ENCODE results near the gene ERGIC1. TPM values are rescaled to one million over a fixed set of nuclear protein-coding genes. Genes with fewer than 3 reads are reported as not detected.
A peak's percentile ranks its signal among the peaks of the same experiment; 100 is the strongest.

Gene ERGIC1
- total and polyA plus RNA-seq, 12 donors, result 71.9 to 450 (median 248) TPM

- Histone ChIP-seq H3K4me1 (replicated peaks in 1 of 2) (peaks cover 10 to 16% of the 10 kb centered on the region in 2 donors), H3K36me3 (replicated peaks in 1 of 2) (no peaks in the 10 kb centered on the region), H3K27me3 (no peaks in the 10 kb centered on the region), H3K4me3 (no peak overlapping the region), H3K9me3 (replicated peaks in 1 of 3) (peaks cover 0 to 7% (median 0%) of the 10 kb centered on the region in 3 donors), H3K27ac (no peak overlapping the region)
- TF ChIP-seq POLR2A (IDR thresholded peaks at IDR 0.05), result no peak
- no peak for TF ChIP-seq CTCF (IDR thresholded peaks at IDR 0.05)
- WGBS, 4 donors, result 79 to 90% (median 83%) methylated on average over 5 to 6 of the region's 6 CpGs
- intact Hi-C loops (cut with DNase I), result no loop called here
- no peak for DNase-seq
These were observed 5.1 kb upstream of the ERGIC1 start for GRCh38 chr5:172828911-172829431.

- TF ChIP-seq POLR2A (IDR thresholded peaks at IDR 0.05) (no peak), CTCF (IDR thresholded peaks at IDR 0.05) (no peak)
- no peaks in the 10 kb centered on the region for H3K36me3 ChIP-seq (replicated peaks in 1 of 2)
- no peak overlapping the region for H3K27ac ChIP-seq
- no peak for DNase-seq
- H3K4me3 ChIP-seq, result no peak overlapping the region
- no peaks in the 10 kb centered on the region for H3K27me3 ChIP-seq
- H3K9me3 ChIP-seq (replicated peaks in 1 of 3), result peaks cover 0 to 6% (median 0%) of the 10 kb centered on the region in 3 donors
- intact Hi-C loops (cut with DNase I), result loop anchor here in 1 of 2 donors (5.0 kb wide), 1 partner anchor 48 kb away; no protein-coding TSS in a partner anchor
- 89 to 100% (median 94%) methylated on average over 1 of the region's 1 CpG for WGBS, 4 donors
- peaks cover 15 to 20% of the 10 kb centered on the region in 2 donors for H3K4me1 ChIP-seq (replicated peaks in 1 of 2)
These were observed 3.7 kb upstream of the ERGIC1 start for GRCh38 chr5:172830275-172830799.

GRCh38 chr5:172830876-172831662 lies 3.0 kb upstream of the ERGIC1 start:
- Histone ChIP-seq H3K36me3 (replicated peaks in 1 of 2) (no peaks in the 10 kb centered on the region), H3K4me3 (no peak overlapping the region), H3K27ac (peak overlapping the region in 1 of 5 donors; percentile 41), H3K4me1 (replicated peaks in 1 of 2) (peaks cover 22 to 27% of the 10 kb centered on the region in 2 donors), H3K9me3 (replicated peaks in 1 of 3) (no peaks in the 10 kb centered on the region), H3K27me3 (no peaks in the 10 kb centered on the region)
- WGBS, 4 donors, result 52 to 78% (median 72%) methylated on average over 11 to 14 of the region's 14 CpGs
- TF ChIP-seq POLR2A (IDR thresholded peaks at IDR 0.05) (no peak), CTCF (IDR thresholded peaks at IDR 0.05) (no peak)
- intact Hi-C loops (cut with DNase I), result loop anchor here in 1 of 2 donors (5.0 kb wide), 1 partner anchor 49 kb away; no protein-coding TSS in a partner anchor
- DNase-seq, result no peak

Measured in adrenal gland (tissue), 12 donors.